ENCODE data around the gene NTRK3.

NTRK3 gene

DNA sequence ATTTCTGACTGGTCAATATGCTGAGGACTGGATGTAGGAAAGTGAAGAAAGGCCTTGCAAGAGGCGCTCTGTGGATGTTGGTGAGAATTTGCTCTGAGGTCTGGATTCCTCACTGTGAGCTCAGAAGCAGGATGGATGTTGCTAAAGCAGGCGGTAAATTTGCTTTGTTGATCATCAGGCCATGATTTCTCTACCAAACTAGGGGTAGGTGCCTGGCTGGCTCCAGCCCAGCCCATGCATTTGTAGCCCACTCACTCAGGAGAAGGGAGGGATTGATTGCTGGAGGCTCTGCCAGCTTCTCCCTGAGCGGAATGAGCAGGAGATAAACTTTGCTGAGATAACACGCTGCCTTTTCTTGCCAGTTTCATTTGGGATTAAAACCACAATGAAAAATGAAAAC lies 44.3 kb upstream of the NTRK3 start:
- Histone ChIP-seq H2AFZ (ENCODE audit: low read depth, low read length) (no peak overlapping the region), H3K4me3 (ENCODE audit: low read length) (no peak overlapping the region), H3K27ac (ENCODE audit: low read length) (no peak overlapping the region), H3K79me2 (ENCODE audit: low read length) (no peaks in the 10 kb centered on the region), H3K9me3 (ENCODE audit: insufficient read depth, low read length) (no peaks in the 10 kb centered on the region), H3K4me2 (ENCODE audit: low read length) (no peak overlapping the region), H3K27me3 (ENCODE audit: low read depth, low read length) (peaks cover 73% of the 10 kb centered on the region), H3K36me3 (replicated peaks; ENCODE audit: low read depth, low read length) (no peaks in the 10 kb centered on the region), H3K9ac (ENCODE audit: low read length) (no peak overlapping the region), H3K4me1 (ENCODE audit: low read length) (no peaks in the 10 kb centered on the region), H4K20me1 (ENCODE audit: insufficient read depth, low read length) (no peaks in the 10 kb centered on the region)
- TF ChIP-seq EZH2phosphoT487 (IDR thresholded peaks at IDR 0.05; ENCODE audit: low read depth) = no peak
- TF ChIP-seq, protein P1, sequence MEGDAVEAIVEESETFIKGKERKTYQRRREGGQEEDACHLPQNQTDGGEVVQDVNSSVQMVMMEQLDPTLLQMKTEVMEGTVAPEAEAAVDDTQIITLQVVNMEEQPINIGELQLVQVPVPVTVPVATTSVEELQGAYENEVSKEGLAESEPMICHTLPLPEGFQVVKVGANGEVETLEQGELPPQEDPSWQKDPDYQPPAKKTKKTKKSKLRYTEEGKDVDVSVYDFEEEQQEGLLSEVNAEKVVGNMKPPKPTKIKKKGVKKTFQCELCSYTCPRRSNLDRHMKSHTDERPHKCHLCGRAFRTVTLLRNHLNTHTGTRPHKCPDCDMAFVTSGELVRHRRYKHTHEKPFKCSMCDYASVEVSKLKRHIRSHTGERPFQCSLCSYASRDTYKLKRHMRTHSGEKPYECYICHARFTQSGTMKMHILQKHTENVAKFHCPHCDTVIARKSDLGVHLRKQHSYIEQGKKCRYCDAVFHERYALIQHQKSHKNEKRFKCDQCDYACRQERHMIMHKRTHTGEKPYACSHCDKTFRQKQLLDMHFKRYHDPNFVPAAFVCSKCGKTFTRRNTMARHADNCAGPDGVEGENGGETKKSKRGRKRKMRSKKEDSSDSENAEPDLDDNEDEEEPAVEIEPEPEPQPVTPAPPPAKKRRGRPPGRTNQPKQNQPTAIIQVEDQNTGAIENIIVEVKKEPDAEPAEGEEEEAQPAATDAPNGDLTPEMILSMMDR (IDR thresholded peaks at IDR 0.05; ENCODE audit: low read depth, low read length) = no peak

DNA sequence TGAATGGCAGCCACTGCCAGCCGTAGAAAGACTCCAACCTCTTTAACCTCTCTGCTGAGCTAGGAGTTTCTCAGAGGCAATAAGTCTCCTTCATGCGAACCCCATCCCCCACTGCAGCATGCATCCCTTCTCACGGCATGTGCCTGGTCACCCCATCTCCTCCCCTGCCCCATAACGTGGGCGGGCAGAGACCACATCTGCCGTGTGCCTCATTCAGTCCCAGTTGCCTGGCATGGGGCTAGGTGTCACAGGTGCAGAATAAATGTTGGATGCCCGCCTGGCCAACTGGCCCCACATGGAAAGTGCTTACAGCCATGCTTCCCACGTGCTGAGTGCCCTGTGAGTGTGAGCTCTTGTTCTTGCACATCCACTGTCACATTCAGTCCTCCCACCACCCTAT lies 43.5 kb upstream of the NTRK3 start:
- Histone ChIP-seq H3K4me3 (ENCODE audit: low read length) (no peak overlapping the region), H2AFZ (ENCODE audit: low read depth, low read length) (no peak overlapping the region), H3K9me3 (ENCODE audit: insufficient read depth, low read length) (no peaks in the 10 kb centered on the region), H4K20me1 (ENCODE audit: insufficient read depth, low read length) (no peaks in the 10 kb centered on the region), H3K27ac (ENCODE audit: low read length) (no peak overlapping the region), H3K79me2 (ENCODE audit: low read length) (no peaks in the 10 kb centered on the region), H3K36me3 (replicated peaks; ENCODE audit: low read depth, low read length) (no peaks in the 10 kb centered on the region), H3K4me1 (ENCODE audit: low read length) (no peaks in the 10 kb centered on the region), H3K4me2 (ENCODE audit: low read length) (no peak overlapping the region), H3K9ac (ENCODE audit: low read length) (no peak overlapping the region), H3K27me3 (ENCODE audit: low read depth, low read length) (peaks cover 81% of the 10 kb centered on the region)
- TF ChIP-seq, protein P1 (IDR thresholded peaks at IDR 0.05; ENCODE audit: low read depth, low read length) = no peak
- TF ChIP-seq EZH2phosphoT487 (IDR thresholded peaks at IDR 0.05; ENCODE audit: low read depth) = no peak

DNA sequence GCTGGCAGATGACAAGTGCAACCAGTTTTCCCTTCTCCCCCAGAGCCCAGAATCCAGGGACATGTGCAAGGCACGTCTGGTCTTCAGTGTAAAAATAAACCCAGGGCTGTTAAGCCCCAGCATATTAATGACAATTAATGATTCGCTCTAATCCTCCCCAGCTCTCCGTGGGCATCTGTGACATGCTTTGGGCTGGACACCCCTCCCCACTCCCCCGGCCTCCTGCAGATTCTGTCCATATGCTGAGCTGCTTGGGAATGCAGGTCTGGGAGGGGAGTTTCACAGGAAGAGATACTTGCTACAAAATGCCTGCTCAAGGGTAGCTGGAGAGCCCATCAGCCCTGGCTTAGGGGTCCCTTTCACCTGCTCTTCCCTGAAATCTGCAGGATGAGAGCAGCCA lies 43.0 kb upstream of the NTRK3 start:
- no peak overlapping the region for H3K4me3 ChIP-seq (ENCODE audit: low read length)
- H3K27me3 ChIP-seq (ENCODE audit: low read depth, low read length) = peaks cover 83% of the 10 kb centered on the region
- H3K36me3 ChIP-seq (replicated peaks; ENCODE audit: low read depth, low read length) = no peaks in the 10 kb centered on the region
- H3K9me3 ChIP-seq (ENCODE audit: insufficient read depth, low read length) = no peaks in the 10 kb centered on the region
- no peaks in the 10 kb centered on the region for H4K20me1 ChIP-seq (ENCODE audit: insufficient read depth, low read length)
- TF ChIP-seq, protein P1 (IDR thresholded peaks at IDR 0.05; ENCODE audit: low read depth, low read length) = no peak
- TF ChIP-seq EZH2phosphoT487 (IDR thresholded peaks at IDR 0.05; ENCODE audit: low read depth) = no peak
- H3K27ac ChIP-seq (ENCODE audit: low read length) = no peak overlapping the region
- no peaks in the 10 kb centered on the region for H3K79me2 ChIP-seq (ENCODE audit: low read length)
- H3K4me1 ChIP-seq (ENCODE audit: low read length) = no peaks in the 10 kb centered on the region
- no peak overlapping the region for H2AFZ ChIP-seq (ENCODE audit: low read depth, low read length)
- H3K9ac ChIP-seq (ENCODE audit: low read length) = no peak overlapping the region
- no peak overlapping the region for H3K4me2 ChIP-seq (ENCODE audit: low read length)

DNA sequence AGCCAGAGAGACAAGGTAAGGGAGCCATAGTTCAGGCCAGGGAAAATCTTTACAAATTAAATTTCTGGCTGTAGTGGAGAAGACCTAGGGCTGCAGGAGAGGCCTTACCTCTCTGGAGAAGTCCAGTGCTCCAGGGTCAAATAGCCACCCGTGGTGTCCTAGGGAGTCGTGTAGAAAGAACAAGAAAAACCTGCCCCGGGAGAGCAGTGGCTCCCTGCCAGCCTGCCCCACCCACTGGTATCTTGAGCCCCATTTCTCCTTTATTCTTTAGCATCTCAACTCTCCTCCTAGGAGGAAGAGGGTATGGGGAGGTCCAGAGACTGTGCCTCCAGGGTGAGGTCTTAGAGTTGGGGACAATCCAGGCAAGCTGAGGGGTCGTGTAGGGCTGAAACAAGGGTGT lies 32.1 kb upstream of the NTRK3 start:
- no peaks in the 10 kb centered on the region for H3K4me1 ChIP-seq (ENCODE audit: low read length)
- no peaks in the 10 kb centered on the region for H4K20me1 ChIP-seq (ENCODE audit: insufficient read depth, low read length)
- H3K79me2 ChIP-seq (ENCODE audit: low read length) = no peaks in the 10 kb centered on the region
- no peak overlapping the region for H2AFZ ChIP-seq (ENCODE audit: low read depth, low read length)
- H3K4me2 ChIP-seq (ENCODE audit: low read length) = no peak overlapping the region
- no peak for TF ChIP-seq EZH2phosphoT487 (IDR thresholded peaks at IDR 0.05; ENCODE audit: low read depth)
- TF ChIP-seq, protein P1 (IDR thresholded peaks at IDR 0.05; ENCODE audit: low read depth, low read length) = no peak
- no peak overlapping the region for H3K9ac ChIP-seq (ENCODE audit: low read length)
- no peaks in the 10 kb centered on the region for H3K36me3 ChIP-seq (replicated peaks; ENCODE audit: low read depth, low read length)
- no peak overlapping the region for H3K27ac ChIP-seq (ENCODE audit: low read length)
- peaks cover 46% of the 10 kb centered on the region for H3K27me3 ChIP-seq (ENCODE audit: low read depth, low read length)
- no peak overlapping the region for H3K4me3 ChIP-seq (ENCODE audit: low read length)
- H3K9me3 ChIP-seq (ENCODE audit: insufficient read depth, low read length) = no peaks in the 10 kb centered on the region
